ENCODE data around the gene SPATA17.

- TF ChIP-seq POLR2A (IDR thresholded peaks at IDR 0.05) = no peak
- TF ChIP-seq, protein P1, sequence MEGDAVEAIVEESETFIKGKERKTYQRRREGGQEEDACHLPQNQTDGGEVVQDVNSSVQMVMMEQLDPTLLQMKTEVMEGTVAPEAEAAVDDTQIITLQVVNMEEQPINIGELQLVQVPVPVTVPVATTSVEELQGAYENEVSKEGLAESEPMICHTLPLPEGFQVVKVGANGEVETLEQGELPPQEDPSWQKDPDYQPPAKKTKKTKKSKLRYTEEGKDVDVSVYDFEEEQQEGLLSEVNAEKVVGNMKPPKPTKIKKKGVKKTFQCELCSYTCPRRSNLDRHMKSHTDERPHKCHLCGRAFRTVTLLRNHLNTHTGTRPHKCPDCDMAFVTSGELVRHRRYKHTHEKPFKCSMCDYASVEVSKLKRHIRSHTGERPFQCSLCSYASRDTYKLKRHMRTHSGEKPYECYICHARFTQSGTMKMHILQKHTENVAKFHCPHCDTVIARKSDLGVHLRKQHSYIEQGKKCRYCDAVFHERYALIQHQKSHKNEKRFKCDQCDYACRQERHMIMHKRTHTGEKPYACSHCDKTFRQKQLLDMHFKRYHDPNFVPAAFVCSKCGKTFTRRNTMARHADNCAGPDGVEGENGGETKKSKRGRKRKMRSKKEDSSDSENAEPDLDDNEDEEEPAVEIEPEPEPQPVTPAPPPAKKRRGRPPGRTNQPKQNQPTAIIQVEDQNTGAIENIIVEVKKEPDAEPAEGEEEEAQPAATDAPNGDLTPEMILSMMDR (IDR thresholded peaks at IDR 0.05) = no peak
- TF ChIP-seq POLR2AphosphoS5 (IDR thresholded peaks at IDR 0.05) = no peak
Measured at GRCh38 chr1:217721692-217722091, 90.5 kb downstream of the SPATA17 start.

Measured in prostate gland (tissue), 2 donors.